Testis (tissue), 2 donors: Measurements from ENCODE around the gene NUP42.

Source experiments
- POLR2A ChIP-seq: fragments of 450-650 bp; IDR thresholded peaks from one replicate; pipeline ENCODE4 v1.6.1; 2017; ENCODE audit warnings: antibody characterized with exemption, mild to moderate bottlenecking, moderate library complexity
- TF ChIP-seq, protein P1 (sequence below), 3 experiments: fragments of 450-650 bp in 2 of 3; fragments of 200-600 bp in 1 of 3; sonication (generic) in 1 of 3; IDR thresholded peaks; one replicate each; pipeline ENCODE4 v1.5.1; 2016 to 2019; ENCODE audit warnings: antibody characterized with exemption in 3 of 3, mild to moderate bottlenecking in 2 of 3, moderate library complexity in 1 of 3

DNA sequence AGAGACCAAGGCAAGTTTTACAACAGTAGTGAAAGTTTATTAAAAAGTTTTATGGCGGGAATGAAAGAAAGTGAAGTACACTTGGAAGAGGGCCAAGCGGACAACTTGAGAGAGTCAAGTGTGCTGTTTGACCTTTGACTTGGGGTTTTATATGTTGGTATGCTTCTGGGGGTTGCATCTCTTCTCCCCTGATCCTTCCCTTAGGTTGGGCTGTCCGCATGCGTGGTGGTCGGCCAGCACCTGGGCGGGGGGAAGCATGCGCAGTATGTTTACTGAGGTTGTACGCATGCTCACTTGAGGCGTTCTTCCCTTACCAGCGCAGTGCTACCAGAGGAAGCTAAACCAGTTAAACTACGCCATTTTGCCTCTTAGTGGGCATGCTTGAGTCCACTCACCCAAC is 31.9 kb downstream of the NUP42 start:
- TF ChIP-seq, protein P1, sequence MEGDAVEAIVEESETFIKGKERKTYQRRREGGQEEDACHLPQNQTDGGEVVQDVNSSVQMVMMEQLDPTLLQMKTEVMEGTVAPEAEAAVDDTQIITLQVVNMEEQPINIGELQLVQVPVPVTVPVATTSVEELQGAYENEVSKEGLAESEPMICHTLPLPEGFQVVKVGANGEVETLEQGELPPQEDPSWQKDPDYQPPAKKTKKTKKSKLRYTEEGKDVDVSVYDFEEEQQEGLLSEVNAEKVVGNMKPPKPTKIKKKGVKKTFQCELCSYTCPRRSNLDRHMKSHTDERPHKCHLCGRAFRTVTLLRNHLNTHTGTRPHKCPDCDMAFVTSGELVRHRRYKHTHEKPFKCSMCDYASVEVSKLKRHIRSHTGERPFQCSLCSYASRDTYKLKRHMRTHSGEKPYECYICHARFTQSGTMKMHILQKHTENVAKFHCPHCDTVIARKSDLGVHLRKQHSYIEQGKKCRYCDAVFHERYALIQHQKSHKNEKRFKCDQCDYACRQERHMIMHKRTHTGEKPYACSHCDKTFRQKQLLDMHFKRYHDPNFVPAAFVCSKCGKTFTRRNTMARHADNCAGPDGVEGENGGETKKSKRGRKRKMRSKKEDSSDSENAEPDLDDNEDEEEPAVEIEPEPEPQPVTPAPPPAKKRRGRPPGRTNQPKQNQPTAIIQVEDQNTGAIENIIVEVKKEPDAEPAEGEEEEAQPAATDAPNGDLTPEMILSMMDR (IDR thresholded peaks at IDR 0.05) = no peak
- no peak for TF ChIP-seq POLR2A
